ENCODE measurements around the gene PRR5L. TPM values are rescaled to one million over a fixed set of nuclear protein-coding genes. Genes with fewer than 3 reads are reported as not detected.

Gene PRR5L
- total RNA-seq, 1 experiment from 2014 or later, result 1.2 TPM

GRCh38 chr11:36436064-36436463 lies 140.0 kb downstream of the PRR5L start:
- no TSS peak for BruUV-seq (replicated peaks)
- no peaks in the 10 kb centered on the region for H3K9me3 Mint-ChIP-seq (ENCODE audit: low read depth, unreplicated experiment)
- CTCF ChIA-PET, result interaction anchor here (1.0 kb wide), 1 partner anchor 17 kb away, joined by 3 read pairs; no protein-coding TSS in a partner anchor
- H3K36me3 Mint-ChIP-seq (ENCODE audit: insufficient read depth, unreplicated experiment), result no peaks in the 10 kb centered on the region
- H3K27ac Mint-ChIP-seq (ENCODE audit: unreplicated experiment), result no peak overlapping the region
- H3K27me3 Mint-ChIP-seq (ENCODE audit: unreplicated experiment), result peaks cover 73% of the 10 kb centered on the region
- DNase-seq, result no peak
- no peak overlapping the region for H3K4me3 Mint-ChIP-seq (ENCODE audit: low read depth, unreplicated experiment)
- intact Hi-C loops (cut with micrococcal nuclease; ENCODE audit: unreplicated experiment), result no loop called here
- no peak for TF ChIP-seq CTCF (IDR thresholded peaks at IDR 0.05; ENCODE audit: unreplicated experiment)
- no peaks in the 10 kb centered on the region for H3K4me1 Mint-ChIP-seq (ENCODE audit: low read depth, unreplicated experiment)

- no peak for TF ChIP-seq CTCF (IDR thresholded peaks at IDR 0.05; ENCODE audit: unreplicated experiment)
- H3K9me3 Mint-ChIP-seq (ENCODE audit: low read depth, unreplicated experiment), result no peaks in the 10 kb centered on the region
- no peak for DNase-seq
- no TSS peak for BruUV-seq (replicated peaks)
- CTCF ChIA-PET, result interaction anchor here (1.0 kb wide), 1 partner anchor 17 kb away, joined by 3 read pairs; no protein-coding TSS in a partner anchor
- no peak overlapping the region for H3K27ac Mint-ChIP-seq (ENCODE audit: unreplicated experiment)
- no peaks in the 10 kb centered on the region for H3K4me1 Mint-ChIP-seq (ENCODE audit: low read depth, unreplicated experiment)
- no peak overlapping the region for H3K4me3 Mint-ChIP-seq (ENCODE audit: low read depth, unreplicated experiment)
- H3K36me3 Mint-ChIP-seq (ENCODE audit: insufficient read depth, unreplicated experiment), result no peaks in the 10 kb centered on the region
- peaks cover 70% of the 10 kb centered on the region for H3K27me3 Mint-ChIP-seq (ENCODE audit: unreplicated experiment)
- intact Hi-C loops (cut with micrococcal nuclease; ENCODE audit: unreplicated experiment), result no loop called here
Observed at GRCh38 chr11:36436589-36436988, 140.5 kb downstream of the PRR5L start.

GRCh38 chr11:36437413-36437812 lies 141.3 kb downstream of the PRR5L start:
- Mint-ChIP-seq H3K27me3 (ENCODE audit: unreplicated experiment) (peaks cover 70% of the 10 kb centered on the region), H3K27ac (ENCODE audit: unreplicated experiment) (no peak overlapping the region), H3K36me3 (ENCODE audit: insufficient read depth, unreplicated experiment) (no peaks in the 10 kb centered on the region), H3K4me1 (ENCODE audit: low read depth, unreplicated experiment) (no peaks in the 10 kb centered on the region), H3K9me3 (ENCODE audit: low read depth, unreplicated experiment) (no peaks in the 10 kb centered on the region), H3K4me3 (ENCODE audit: low read depth, unreplicated experiment) (no peak overlapping the region)
- intact Hi-C loops (cut with micrococcal nuclease; ENCODE audit: unreplicated experiment), result no loop called here
- TF ChIP-seq CTCF (IDR thresholded peaks at IDR 0.05; ENCODE audit: unreplicated experiment), result no peak
- CTCF ChIA-PET, result no interaction called here
- no TSS peak for BruUV-seq (replicated peaks)
- no peak for DNase-seq

- Mint-ChIP-seq H3K9me3 (ENCODE audit: low read depth, unreplicated experiment) (no peaks in the 10 kb centered on the region), H3K27ac (ENCODE audit: unreplicated experiment) (no peak overlapping the region), H3K36me3 (ENCODE audit: insufficient read depth, unreplicated experiment) (no peaks in the 10 kb centered on the region), H3K27me3 (ENCODE audit: unreplicated experiment) (peaks cover 73% of the 10 kb centered on the region), H3K4me1 (ENCODE audit: low read depth, unreplicated experiment) (no peaks in the 10 kb centered on the region), H3K4me3 (ENCODE audit: low read depth, unreplicated experiment) (no peak overlapping the region)
- DNase-seq, result no peak
- BruUV-seq (replicated peaks), result no TSS peak
- CTCF ChIA-PET, result no interaction called here
- no peak for TF ChIP-seq CTCF (IDR thresholded peaks at IDR 0.05; ENCODE audit: unreplicated experiment)
- intact Hi-C loops (cut with micrococcal nuclease; ENCODE audit: unreplicated experiment), result no loop called here
Observed at GRCh38 chr11:36438126-36438525, 142.0 kb downstream of the PRR5L start.
